Measurements from ENCODE around the gene TAOK3.
A peak's percentile ranks its signal among the peaks of the same experiment; 100 is the strongest.

TAOK3 gene

GRCh38 chr12:118103601-118104382 lies 268.9 kb downstream of the TAOK3 start, which contains the start of gene VSIG10:
Gene VSIG10, minus strand, starts transcription at chr12:118104011. Its CDS starts 340 bp downstream, at chr12:118103671.
- Mint-ChIP-seq H3K27me3 (ENCODE audit: low read depth) (peaks cover 20% of the 10 kb centered on the region), H3K36me3 (ENCODE audit: low read depth) (no peaks in the 10 kb centered on the region), H3K4me3 (peak within 1 kb of the TSS; percentile 94 to 98 (median 95)), H3K4me1 (peaks cover 8% of the 10 kb centered on the region), H3K27ac (peak within 1 kb of the TSS; percentile 53 to 74 (median 56)), H3K9me3 (no peaks in the 10 kb centered on the region)
- TF ChIP-seq CTCF (IDR thresholded peaks at IDR 0.05; ENCODE audit: unreplicated experiment in 3 of 3): no peak

- H3K4me1 Mint-ChIP-seq: peaks cover 8% of the 10 kb centered on the region
- no peaks in the 10 kb centered on the region for H3K36me3 Mint-ChIP-seq (ENCODE audit: low read depth)
- H3K4me3 Mint-ChIP-seq: peak overlapping the region; percentile 94 to 98 (median 95)
- no peak for TF ChIP-seq CTCF (IDR thresholded peaks at IDR 0.05; ENCODE audit: unreplicated experiment in 3 of 3)
- peaks cover 23% of the 10 kb centered on the region for H3K27me3 Mint-ChIP-seq (ENCODE audit: low read depth)
- no peaks in the 10 kb centered on the region for H3K9me3 Mint-ChIP-seq
- peak overlapping the region in 2 of 3 experiments; percentile 43 to 59 for H3K27ac Mint-ChIP-seq
These were observed 269.5 kb downstream of the TAOK3 start for GRCh38 chr12:118103201-118103600.

GRCh38 chr12:118102609-118103008 lies 270.1 kb downstream of the TAOK3 start:
- H3K4me1 Mint-ChIP-seq: peaks cover 8% of the 10 kb centered on the region

GRCh38 chr12:118102070-118102469 lies 270.6 kb downstream of the TAOK3 start:
- Mint-ChIP-seq H3K9me3 (no peaks in the 10 kb centered on the region), H3K36me3 (ENCODE audit: low read depth) (no peaks in the 10 kb centered on the region), H3K27ac (no peak overlapping the region), H3K4me3 (peak overlapping the region; percentile 94 to 98 (median 95)), H3K4me1 (peaks cover 8% of the 10 kb centered on the region), H3K27me3 (ENCODE audit: low read depth) (peaks cover 23% of the 10 kb centered on the region)
- TF ChIP-seq CTCF (IDR thresholded peaks at IDR 0.05; ENCODE audit: unreplicated experiment in 3 of 3): no peak

More at GRCh38 chr12:118102609-118103008, 270.1 kb downstream of the TAOK3 start:
- Mint-ChIP-seq H3K9me3 (no peaks in the 10 kb centered on the region), H3K36me3 (ENCODE audit: low read depth) (no peaks in the 10 kb centered on the region), H3K27me3 (ENCODE audit: low read depth) (peaks cover 23% of the 10 kb centered on the region), H3K27ac (peak overlapping the region in 2 of 3 experiments; percentile 43 to 59), H3K4me3 (peak overlapping the region; percentile 94 to 98 (median 95))
- no peak for TF ChIP-seq CTCF (IDR thresholded peaks at IDR 0.05; ENCODE audit: unreplicated experiment in 3 of 3)

GRCh38 chr12:118101051-118101450 lies 271.7 kb downstream of the TAOK3 start:
- H3K27ac Mint-ChIP-seq: no peak overlapping the region
- peaks cover 23% of the 10 kb centered on the region for H3K27me3 Mint-ChIP-seq (ENCODE audit: low read depth)
- no peak for TF ChIP-seq CTCF (IDR thresholded peaks at IDR 0.05; ENCODE audit: unreplicated experiment in 3 of 3)
- peaks cover 8% of the 10 kb centered on the region for H3K4me1 Mint-ChIP-seq
- no peaks in the 10 kb centered on the region for H3K36me3 Mint-ChIP-seq (ENCODE audit: low read depth)
- peak overlapping the region; percentile 30 to 59 (median 37) for H3K4me3 Mint-ChIP-seq
- H3K9me3 Mint-ChIP-seq: no peaks in the 10 kb centered on the region
